HG03103 (cell line): ENCODE measurements around the gene APC2.

Experiments used
- ATAC-seq: cut with Tn5 transposase; IDR thresholded peaks from one replicate; pipeline ENCODE4 v1.9.1; 2021; ENCODE audit warnings: low read depth; ENCODE audit not compliant: unreplicated experiment

Gene APC2

GRCh38 chr19:1445932-1446712, 3.8 kb upstream of the APC2 start:
- ATAC-seq, result no peak

- no peak for ATAC-seq
Measured at GRCh38 chr19:1446713-1447481, 3.0 kb upstream of the APC2 start.

- no peak for ATAC-seq
Measured at GRCh38 chr19:1447504-1447903, 2.4 kb upstream of the APC2 start.

GRCh38 chr19:1447944-1448343, 2.0 kb upstream of the APC2 start:
- no peak for ATAC-seq

GRCh38 chr19:1450735-1451731, 1.1 kb downstream of the APC2 start:
- no peak for ATAC-seq

GRCh38 chr19:1451916-1452801, 2.2 kb downstream of the APC2 start:
- ATAC-seq, result no peak

- ATAC-seq, result no peak
Measured at GRCh38 chr19:1452802-1453524, 3.0 kb downstream of the APC2 start.

GRCh38 chr19:1453525-1454364, 3.8 kb downstream of the APC2 start:
- ATAC-seq, result no peak

- no peak for ATAC-seq
Measured at GRCh38 chr19:1455002-1455335, 5.0 kb downstream of the APC2 start.

- no peak for ATAC-seq
Measured at GRCh38 chr19:1455336-1456120, 5.6 kb downstream of the APC2 start.

- no peak for ATAC-seq
Measured at GRCh38 chr19:1456121-1456900, 6.4 kb downstream of the APC2 start.

- ATAC-seq, result no peak
Measured at GRCh38 chr19:1457031-1457739, 7.3 kb downstream of the APC2 start.

- no peak for ATAC-seq
Measured at GRCh38 chr19:1457892-1458291, 8.0 kb downstream of the APC2 start.

- no peak for ATAC-seq
Measured at GRCh38 chr19:1459479-1459878, 9.6 kb downstream of the APC2 start.

GRCh38 chr19:1460033-1460995, 10.4 kb downstream of the APC2 start:
- ATAC-seq, result no peak
